ENCODE data around the gene LPCAT3. TPM values are rescaled to one million over a fixed set of nuclear protein-coding genes. Genes with fewer than 3 reads are reported as not detected.

LPCAT3 gene
- total RNA-seq, 1 donor from 2014 or later = 44.6 TPM

DNA sequence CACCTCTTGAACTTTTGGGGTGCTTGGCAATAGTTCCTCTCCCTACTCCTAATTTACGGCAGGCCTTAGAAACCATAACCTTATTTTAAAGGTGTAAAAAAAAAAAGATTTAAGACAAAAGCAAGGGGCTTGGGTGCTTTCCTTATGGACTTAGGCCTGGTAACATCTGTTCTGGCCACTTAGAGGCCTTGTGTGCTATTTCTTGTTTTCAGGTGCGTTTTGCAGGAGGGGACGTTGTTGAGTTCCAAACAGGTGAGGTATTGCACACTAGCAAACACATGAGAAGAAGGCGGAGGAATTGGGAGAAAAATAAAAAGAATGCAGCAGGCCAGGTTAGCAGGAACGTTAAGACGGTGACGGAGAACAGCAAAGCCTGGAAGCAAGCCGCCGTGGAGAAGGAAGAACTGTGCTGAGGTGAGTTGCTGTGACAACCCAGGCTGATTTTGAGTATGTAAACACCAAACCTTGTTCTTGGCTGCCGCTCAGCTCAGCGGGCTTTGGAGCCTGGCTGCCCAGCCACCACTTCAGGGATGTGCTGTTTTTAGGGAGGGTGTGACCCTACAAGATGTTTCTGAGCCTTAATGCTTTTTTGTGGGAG is 30.2 kb downstream of the LPCAT3 start:
- Mint-ChIP-seq H3K36me3 (peaks cover 15% of the 10 kb centered on the region), H3K27ac (peak overlapping the region; percentile 59), H3K4me3 (no peak overlapping the region), H3K4me1 (no peaks in the 10 kb centered on the region), H3K9me3 (no peaks in the 10 kb centered on the region), H3K27me3 (ENCODE audit: low read depth) (no peaks in the 10 kb centered on the region)
- no peak for DNase-seq (ENCODE audit: low spot score in 2 of 2, unreplicated experiment in 2 of 2)
- TF ChIP-seq, protein P1, sequence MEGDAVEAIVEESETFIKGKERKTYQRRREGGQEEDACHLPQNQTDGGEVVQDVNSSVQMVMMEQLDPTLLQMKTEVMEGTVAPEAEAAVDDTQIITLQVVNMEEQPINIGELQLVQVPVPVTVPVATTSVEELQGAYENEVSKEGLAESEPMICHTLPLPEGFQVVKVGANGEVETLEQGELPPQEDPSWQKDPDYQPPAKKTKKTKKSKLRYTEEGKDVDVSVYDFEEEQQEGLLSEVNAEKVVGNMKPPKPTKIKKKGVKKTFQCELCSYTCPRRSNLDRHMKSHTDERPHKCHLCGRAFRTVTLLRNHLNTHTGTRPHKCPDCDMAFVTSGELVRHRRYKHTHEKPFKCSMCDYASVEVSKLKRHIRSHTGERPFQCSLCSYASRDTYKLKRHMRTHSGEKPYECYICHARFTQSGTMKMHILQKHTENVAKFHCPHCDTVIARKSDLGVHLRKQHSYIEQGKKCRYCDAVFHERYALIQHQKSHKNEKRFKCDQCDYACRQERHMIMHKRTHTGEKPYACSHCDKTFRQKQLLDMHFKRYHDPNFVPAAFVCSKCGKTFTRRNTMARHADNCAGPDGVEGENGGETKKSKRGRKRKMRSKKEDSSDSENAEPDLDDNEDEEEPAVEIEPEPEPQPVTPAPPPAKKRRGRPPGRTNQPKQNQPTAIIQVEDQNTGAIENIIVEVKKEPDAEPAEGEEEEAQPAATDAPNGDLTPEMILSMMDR (IDR thresholded peaks at IDR 0.05; ENCODE audit: unreplicated experiment) = no peak

DNA sequence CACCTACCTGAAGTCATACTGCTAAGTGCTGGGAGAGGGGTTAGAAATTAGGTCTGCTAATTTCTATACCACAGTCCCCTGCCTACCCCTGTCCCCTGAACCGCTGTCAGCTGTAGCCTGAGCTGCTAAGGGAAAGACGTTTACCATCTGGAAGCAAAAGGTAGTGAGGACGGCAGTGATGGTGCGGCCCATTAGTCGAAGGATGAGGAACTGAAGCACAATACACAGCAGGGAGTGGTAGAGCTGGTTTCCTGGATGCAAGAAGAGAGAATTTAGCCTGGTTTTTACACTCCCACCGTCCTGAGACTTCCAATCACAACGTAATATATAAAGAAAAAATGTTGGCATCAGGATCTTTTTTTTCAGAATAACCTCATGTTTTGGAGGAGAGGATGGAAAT is 35.7 kb downstream of the LPCAT3 start:
- H3K36me3 Mint-ChIP-seq = peaks cover 12% of the 10 kb centered on the region
- H3K9me3 Mint-ChIP-seq = no peaks in the 10 kb centered on the region
- TF ChIP-seq, protein P1 (IDR thresholded peaks at IDR 0.05; ENCODE audit: unreplicated experiment) = no peak
- H3K27me3 Mint-ChIP-seq (ENCODE audit: low read depth) = no peaks in the 10 kb centered on the region
- H3K4me3 Mint-ChIP-seq = no peak overlapping the region
- no peak overlapping the region for H3K27ac Mint-ChIP-seq
- H3K4me1 Mint-ChIP-seq = no peaks in the 10 kb centered on the region
- DNase-seq (ENCODE audit: low spot score in 2 of 2, unreplicated experiment in 2 of 2) = no peak

DNA sequence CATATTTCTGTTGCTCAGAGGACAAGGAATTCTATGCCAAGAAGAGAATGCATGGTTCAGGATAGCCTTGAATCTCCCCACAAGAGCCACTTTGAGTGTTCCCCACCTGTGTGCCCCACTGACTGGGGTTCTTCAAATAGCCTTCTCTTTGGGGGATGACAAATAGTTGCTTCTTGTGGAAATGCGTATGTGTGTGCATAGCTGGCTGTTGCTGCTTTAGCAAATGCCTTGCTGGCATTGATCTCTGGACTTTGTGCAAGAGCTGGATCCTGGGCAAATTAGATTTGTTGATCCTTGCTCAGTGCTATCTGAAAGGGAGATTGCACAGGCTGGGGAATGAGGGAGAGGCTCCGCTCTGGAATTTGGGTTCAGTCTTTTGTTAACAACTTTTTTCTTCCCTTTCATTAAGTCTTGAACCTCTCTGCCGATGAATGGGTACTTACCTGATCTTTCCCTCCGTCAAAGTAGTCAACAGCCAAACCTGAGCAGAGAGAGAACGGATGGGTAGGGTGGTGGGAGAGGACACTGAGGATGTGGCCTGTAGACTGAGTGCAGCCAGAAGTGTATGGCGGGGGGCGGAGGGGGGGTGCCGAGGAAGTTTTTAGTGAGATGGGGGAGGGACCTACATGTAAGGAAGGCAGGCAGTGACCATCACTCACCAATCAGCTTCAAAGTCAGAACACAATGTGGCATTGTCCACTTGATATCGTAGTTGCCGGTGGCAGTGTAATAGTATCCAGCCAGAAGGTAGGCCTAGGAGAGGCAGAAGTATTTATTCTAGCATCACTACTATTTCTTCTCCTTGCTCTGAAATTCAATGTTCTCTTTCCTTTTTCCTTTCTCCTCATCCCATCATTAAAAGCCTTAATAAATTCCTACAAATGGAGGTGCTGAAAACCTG is 36.9 kb downstream of the LPCAT3 start:
- Mint-ChIP-seq H3K36me3 (peaks cover 21% of the 10 kb centered on the region), H3K4me3 (no peak overlapping the region)

DNA sequence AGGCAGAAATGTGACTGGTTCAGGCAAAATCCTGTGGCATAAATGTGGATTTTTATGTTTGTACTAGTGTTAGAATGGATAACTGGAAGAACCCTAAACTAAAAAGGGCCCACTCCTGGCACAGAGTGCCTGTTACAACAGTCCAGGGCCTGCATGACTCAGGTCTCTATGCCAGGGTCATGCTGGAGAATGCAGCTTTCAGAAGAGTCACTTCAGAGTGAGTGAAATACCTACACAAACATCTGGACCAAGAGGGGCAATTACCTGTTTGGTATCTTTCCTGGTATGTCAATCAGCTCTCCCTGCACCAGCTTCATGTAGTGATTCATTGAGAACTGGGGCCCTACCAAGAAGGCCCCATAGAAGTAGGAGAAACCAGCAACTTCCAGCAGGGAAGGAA is 37.5 kb downstream of the LPCAT3 start:
- H3K9me3 Mint-ChIP-seq = no peaks in the 10 kb centered on the region
- no peaks in the 10 kb centered on the region for H3K4me1 Mint-ChIP-seq
- H3K27ac Mint-ChIP-seq = no peak overlapping the region
- H3K36me3 Mint-ChIP-seq = peaks cover 23% of the 10 kb centered on the region
- TF ChIP-seq, protein P1 (IDR thresholded peaks at IDR 0.05; ENCODE audit: unreplicated experiment) = no peak
- H3K4me3 Mint-ChIP-seq = no peak overlapping the region
- no peaks in the 10 kb centered on the region for H3K27me3 Mint-ChIP-seq (ENCODE audit: low read depth)
- no peak for DNase-seq (ENCODE audit: low spot score in 2 of 2, unreplicated experiment in 2 of 2)

More for the DNA sequence above, 36.9 kb downstream of the LPCAT3 start:
- no peak for DNase-seq (ENCODE audit: low spot score in 2 of 2, unreplicated experiment in 2 of 2)
- Mint-ChIP-seq H3K27ac (no peak overlapping the region), H3K27me3 (ENCODE audit: low read depth) (no peaks in the 10 kb centered on the region), H3K4me1 (no peaks in the 10 kb centered on the region), H3K9me3 (no peaks in the 10 kb centered on the region)
- TF ChIP-seq, protein P1 (IDR thresholded peaks at IDR 0.05; ENCODE audit: unreplicated experiment) = no peak

DNA sequence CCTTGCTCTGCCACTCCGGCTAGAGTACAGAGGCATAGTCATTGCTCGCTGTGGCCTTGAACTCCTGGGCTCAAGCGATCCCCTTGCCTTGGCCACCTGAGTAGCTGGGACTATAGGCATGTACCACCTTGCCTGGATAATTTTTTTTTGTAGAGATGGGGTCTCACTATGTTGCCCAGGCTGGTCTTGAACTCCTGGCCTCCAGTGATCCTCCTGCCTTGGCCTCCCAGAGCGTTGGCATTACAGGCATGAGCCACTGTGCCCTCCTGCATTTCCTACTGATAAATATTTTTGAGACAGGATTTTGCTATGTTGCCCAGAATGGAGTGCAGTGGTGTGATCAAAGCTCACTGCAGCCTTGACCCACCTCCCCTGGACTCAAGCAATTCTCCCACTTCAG is 38.2 kb downstream of the LPCAT3 start:
- Mint-ChIP-seq H3K4me3 (no peak overlapping the region), H3K36me3 (peaks cover 24% of the 10 kb centered on the region), H3K27ac (no peak overlapping the region), H3K27me3 (ENCODE audit: low read depth) (no peaks in the 10 kb centered on the region), H3K9me3 (no peaks in the 10 kb centered on the region), H3K4me1 (no peaks in the 10 kb centered on the region)
- TF ChIP-seq, protein P1 (IDR thresholded peaks at IDR 0.05; ENCODE audit: unreplicated experiment) = no peak
- no peak for DNase-seq (ENCODE audit: low spot score in 2 of 2, unreplicated experiment in 2 of 2)
